Type B pancreatic cell (in vitro differentiated cells): ENCODE measurements around the gene GALE. TPM values are rescaled to one million over a fixed set of nuclear protein-coding genes. Genes with fewer than 3 reads are reported as not detected.

Experiments
- DNase-seq: peaks from one replicate; pipeline ENCODE4 v3.0.0; 2021; ENCODE audit warnings: mixed read lengths; ENCODE audit not compliant: unreplicated experiment; ENCODE audit errors: extremely low spot score
- H3K27ac Mint-ChIP-seq: 2 replicates; pipeline ENCODE4 v1.8.0; 2021; ENCODE audit warnings: mild to moderate bottlenecking, mixed read lengths
- H3K27me3 Mint-ChIP-seq: 2 replicates; pipeline ENCODE4 v1.8.0; 2021; ENCODE audit warnings: mixed read lengths
- H3K36me3 Mint-ChIP-seq: 2 replicates; pipeline ENCODE4 v1.8.0; 2021; ENCODE audit warnings: mixed read lengths
- H3K4me1 Mint-ChIP-seq: one replicate; pipeline ENCODE4 v1.8.0; 2021; ENCODE audit warnings: mixed read lengths; ENCODE audit not compliant: unreplicated experiment
- H3K4me3 Mint-ChIP-seq: 2 replicates; pipeline ENCODE4 v1.8.0; 2021; ENCODE audit warnings: mild to moderate bottlenecking, mixed read lengths
- H3K9me3 Mint-ChIP-seq: 2 replicates; pipeline ENCODE4 v1.8.0; 2021; ENCODE audit warnings: mixed read lengths
- total RNA-seq: library from RNA; stranded (reverse); gene quantifications from 2 replicates; pipeline ENCODE4 v1.2.1, GENCODE V29; 2021; ENCODE audit warnings: low replicate concordance
- TF ChIP-seq, protein P1 (sequence below): fragments of 200-600 bp; sonication (generic); conservative IDR thresholded peaks from 2 replicates; pipeline ENCODE4 v1.5.0; 2021; ENCODE audit warnings: antibody characterized with exemption, mild to moderate bottlenecking

The GALE gene
- total RNA-seq, 1 donor from 2014 or later: 39.0 TPM

DNA sequence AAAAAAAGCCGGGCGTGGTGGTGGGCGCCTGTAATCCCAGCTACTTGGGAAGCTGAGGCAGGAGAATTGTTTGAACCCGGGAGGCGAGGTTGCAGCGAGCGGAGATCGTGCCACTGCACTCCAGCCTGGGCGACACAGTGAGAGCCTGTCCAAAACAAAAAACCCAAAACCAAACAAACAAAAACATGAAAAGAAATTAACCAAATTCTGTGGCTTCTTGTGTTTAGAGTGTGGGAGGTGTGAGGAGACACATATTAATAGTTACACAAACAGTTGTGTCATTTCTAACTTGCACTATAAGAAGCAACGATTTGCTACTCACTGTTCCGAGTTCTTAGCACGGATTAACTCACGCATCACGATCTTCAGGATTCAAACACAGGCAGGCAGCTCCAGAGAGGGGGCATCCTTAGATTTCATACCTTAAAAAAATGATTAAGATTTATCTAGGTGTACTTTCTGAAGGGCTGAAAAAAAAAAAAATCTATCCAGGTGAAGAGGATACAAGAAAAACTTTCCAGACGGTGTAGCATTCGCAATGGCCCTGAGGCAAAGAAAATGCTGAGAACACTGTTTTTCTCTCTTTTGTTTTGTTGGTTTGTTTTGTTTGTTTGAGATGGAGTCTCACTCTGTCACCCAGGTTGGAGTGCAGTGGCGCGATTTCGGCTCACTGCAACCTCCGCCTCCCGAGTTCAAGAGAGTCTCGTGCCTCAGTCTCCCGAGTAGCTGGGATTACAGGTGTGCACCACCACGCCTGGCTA is 25.4 kb upstream of the GALE start:
- DNase-seq: no peak
- H3K27ac Mint-ChIP-seq: peak overlapping the region; percentile 89
- H3K4me3 Mint-ChIP-seq: peak overlapping the region; percentile 96
- no peaks in the 10 kb centered on the region for H3K36me3 Mint-ChIP-seq
- H3K9me3 Mint-ChIP-seq: no peaks in the 10 kb centered on the region
- TF ChIP-seq, protein P1, sequence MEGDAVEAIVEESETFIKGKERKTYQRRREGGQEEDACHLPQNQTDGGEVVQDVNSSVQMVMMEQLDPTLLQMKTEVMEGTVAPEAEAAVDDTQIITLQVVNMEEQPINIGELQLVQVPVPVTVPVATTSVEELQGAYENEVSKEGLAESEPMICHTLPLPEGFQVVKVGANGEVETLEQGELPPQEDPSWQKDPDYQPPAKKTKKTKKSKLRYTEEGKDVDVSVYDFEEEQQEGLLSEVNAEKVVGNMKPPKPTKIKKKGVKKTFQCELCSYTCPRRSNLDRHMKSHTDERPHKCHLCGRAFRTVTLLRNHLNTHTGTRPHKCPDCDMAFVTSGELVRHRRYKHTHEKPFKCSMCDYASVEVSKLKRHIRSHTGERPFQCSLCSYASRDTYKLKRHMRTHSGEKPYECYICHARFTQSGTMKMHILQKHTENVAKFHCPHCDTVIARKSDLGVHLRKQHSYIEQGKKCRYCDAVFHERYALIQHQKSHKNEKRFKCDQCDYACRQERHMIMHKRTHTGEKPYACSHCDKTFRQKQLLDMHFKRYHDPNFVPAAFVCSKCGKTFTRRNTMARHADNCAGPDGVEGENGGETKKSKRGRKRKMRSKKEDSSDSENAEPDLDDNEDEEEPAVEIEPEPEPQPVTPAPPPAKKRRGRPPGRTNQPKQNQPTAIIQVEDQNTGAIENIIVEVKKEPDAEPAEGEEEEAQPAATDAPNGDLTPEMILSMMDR: no peak
- H3K4me1 Mint-ChIP-seq: peaks cover 13% of the 10 kb centered on the region
- no peaks in the 10 kb centered on the region for H3K27me3 Mint-ChIP-seq

DNA sequence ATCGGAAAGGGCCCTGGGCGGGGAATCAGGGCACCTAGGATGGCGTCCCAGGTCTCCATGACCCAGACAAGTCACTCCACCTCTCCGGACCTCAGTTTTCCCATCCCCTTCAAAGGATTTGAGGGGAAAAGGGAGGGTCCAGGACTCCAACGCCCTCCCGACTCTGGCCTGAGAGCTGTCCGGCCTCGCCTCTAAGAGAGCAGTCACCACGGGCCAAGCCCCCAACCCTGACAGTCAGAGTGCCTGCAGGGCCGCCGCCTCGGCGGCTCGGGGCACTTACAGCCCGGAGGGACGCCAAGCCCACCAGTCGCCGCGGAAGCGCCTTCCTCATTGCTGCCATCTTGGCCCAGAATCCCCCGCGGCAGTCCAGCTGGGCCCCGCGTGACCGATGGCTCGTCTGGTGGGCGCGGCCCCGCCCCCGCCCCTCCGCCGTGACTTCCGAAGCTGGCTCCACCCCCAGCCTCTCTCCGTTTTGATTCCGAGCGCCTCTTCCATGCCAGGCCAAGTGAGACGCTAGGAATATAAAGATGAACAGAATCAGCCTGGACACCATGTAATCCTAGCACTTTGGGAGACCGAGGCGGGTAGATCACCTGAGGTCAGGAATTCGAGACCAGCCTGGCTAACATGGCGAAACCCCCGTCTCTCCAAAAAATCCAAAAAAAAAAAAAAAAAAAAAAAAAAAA is 24.7 kb upstream of the GALE start, which contains the start of gene HMGCL:
TSS of gene HMGCL (minus strand) at position 354 of the 686 bp plus-strand sequence. CDS start at position 340, 14 bp downstream.
- peaks cover 10% of the 10 kb centered on the region for H3K4me1 Mint-ChIP-seq
- peak; percentile 92 for DNase-seq
- no peaks in the 10 kb centered on the region for H3K27me3 Mint-ChIP-seq
- no peaks in the 10 kb centered on the region for H3K9me3 Mint-ChIP-seq
- H3K27ac Mint-ChIP-seq: peak within 1 kb of the TSS; percentile 89
- H3K4me3 Mint-ChIP-seq: peak within 1 kb of the TSS; percentile 96
- TF ChIP-seq, protein P1: no peak
- no peaks in the 10 kb centered on the region for H3K36me3 Mint-ChIP-seq

DNA sequence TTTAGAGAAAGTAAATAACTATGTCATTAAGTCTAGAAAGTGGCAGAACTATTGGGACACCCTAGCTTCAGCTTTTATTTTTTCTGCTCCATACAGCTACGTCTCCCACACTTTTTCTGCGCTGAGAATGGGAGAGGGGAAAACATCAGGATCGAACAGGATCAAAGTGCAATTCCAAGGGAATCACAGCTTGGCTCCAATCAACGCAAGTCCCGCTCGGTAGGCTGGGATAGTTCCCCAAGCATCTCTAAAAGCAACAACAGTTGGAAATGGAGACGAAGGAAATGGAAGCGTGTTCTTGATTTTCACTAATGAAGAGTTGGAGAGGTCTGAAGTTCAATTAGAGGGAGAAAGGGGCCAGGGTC is 24.1 kb upstream of the GALE start:
- H3K4me3 Mint-ChIP-seq: peak overlapping the region; percentile 96
- no peaks in the 10 kb centered on the region for H3K27me3 Mint-ChIP-seq
- peak overlapping the region; percentile 89 for H3K27ac Mint-ChIP-seq
- no peak for DNase-seq
- H3K4me1 Mint-ChIP-seq: peaks cover 9% of the 10 kb centered on the region
- H3K36me3 Mint-ChIP-seq: no peaks in the 10 kb centered on the region
- TF ChIP-seq, protein P1: no peak
- H3K9me3 Mint-ChIP-seq: no peaks in the 10 kb centered on the region

DNA sequence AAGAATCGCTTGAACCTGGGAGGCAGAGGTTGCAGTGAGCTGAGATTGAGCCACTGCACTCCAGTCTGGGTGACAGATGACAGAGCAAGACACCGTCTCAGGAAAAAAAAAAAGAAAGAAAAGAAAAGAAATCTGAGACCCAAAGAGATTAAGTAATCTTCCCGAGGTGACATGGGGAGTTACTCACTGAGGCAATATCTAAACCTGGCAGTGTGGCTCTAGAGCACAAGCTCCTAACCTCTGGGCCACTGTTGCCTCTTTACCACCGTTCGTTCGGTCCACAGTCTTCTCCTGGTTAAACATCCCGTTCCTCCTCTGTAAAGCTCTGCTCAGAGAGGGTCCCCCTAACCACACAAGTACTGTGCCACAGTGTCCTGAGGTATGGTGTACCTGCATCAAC is 23.2 kb upstream of the GALE start:
- Mint-ChIP-seq H3K27me3 (no peaks in the 10 kb centered on the region), H3K4me1 (peaks cover 9% of the 10 kb centered on the region), H3K4me3 (peak overlapping the region; percentile 96), H3K9me3 (no peaks in the 10 kb centered on the region), H3K36me3 (no peaks in the 10 kb centered on the region), H3K27ac (peak overlapping the region; percentile 36)
- DNase-seq: no peak
- TF ChIP-seq, protein P1: no peak

DNA sequence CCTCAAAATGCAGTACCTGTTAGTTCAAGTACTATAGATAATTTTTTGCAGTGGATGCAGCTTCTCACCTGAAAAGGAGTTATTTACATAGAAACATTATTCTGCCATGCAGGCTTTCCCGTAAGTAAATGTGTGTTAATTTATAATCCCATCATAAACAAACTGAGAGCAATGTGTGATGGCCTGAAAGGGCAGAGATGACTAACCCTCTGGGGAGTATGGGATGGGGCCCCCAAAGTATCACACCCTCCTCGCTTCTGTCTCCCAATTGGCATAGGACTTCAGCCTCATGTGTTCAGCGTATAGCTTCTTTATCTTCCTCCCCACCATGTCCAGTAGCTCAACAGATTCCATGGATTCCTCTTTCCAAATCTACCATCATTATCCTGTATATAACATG is 17.1 kb upstream of the GALE start:
- H3K4me1 Mint-ChIP-seq: no peaks in the 10 kb centered on the region
- TF ChIP-seq, protein P1: no peak
- H3K27ac Mint-ChIP-seq: no peak overlapping the region
- no peaks in the 10 kb centered on the region for H3K9me3 Mint-ChIP-seq
- H3K36me3 Mint-ChIP-seq: no peaks in the 10 kb centered on the region
- no peaks in the 10 kb centered on the region for H3K27me3 Mint-ChIP-seq
- no peak for DNase-seq
- no peak overlapping the region for H3K4me3 Mint-ChIP-seq
